SH-SY5Y (cell line): ENCODE measurements around the gene FOXP1.

Experiments used
- GATA2 ChIP-seq: IDR thresholded peaks from 2 replicates; pipeline ENCODE4 v1.6.1; 2011; ENCODE audit warnings: mild to moderate bottlenecking, low read depth, low read length
- GATA3 ChIP-seq: IDR thresholded peaks from 2 replicates; pipeline ENCODE4 v1.6.1; 2011; ENCODE audit warnings: low read depth, mild to moderate bottlenecking, low read length, moderate library complexity

DNA sequence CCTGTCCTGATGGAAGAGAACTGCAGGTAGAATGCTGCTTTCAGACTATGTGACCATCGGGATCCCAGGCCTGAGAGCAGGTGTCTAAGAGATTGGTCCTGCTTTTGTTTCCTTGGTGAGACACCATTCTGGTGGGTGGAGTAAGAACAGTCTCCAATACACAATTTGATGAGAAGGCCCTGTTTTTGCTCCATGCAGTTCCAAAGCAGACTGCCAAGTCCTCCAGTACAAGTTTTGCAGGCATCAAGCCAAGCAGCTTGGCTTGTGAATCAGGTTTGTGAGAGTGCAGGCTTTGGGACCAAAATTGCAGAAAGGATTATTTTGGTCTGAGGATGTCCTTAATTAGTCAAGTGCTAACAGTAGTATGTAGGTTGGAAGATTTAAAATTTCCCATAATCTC is 381.6 kb downstream of the FOXP1 start:
- TF ChIP-seq GATA2 (no peak), GATA3 (no peak)
